Retinal pigment epithelial cell (primary cell): Measurements from ENCODE around the gene RAB11A.

Source experiments
- DNase-seq: peaks from one replicate; pipeline ENCODE4 v3.0.0-alpha.2; 2010; ENCODE audit warnings: low read depth
- H3K4me3 ChIP-seq: 2 replicates; pipeline ENCODE4 v1.5.1; 2011; ENCODE audit warnings: mild to moderate bottlenecking, low read length, control low read depth, moderate library complexity
- CTCF ChIP-seq: conservative IDR thresholded peaks from 2 replicates; pipeline ENCODE4 v1.5.1; 2011; ENCODE audit warnings: low read depth, low read length, control low read depth, inconsistent platforms

RAB11A gene

GRCh38 chr15:65887565-65887964, 18.3 kb downstream of the RAB11A start:
- DNase-seq = no peak
- TF ChIP-seq CTCF = no peak
- H3K4me3 ChIP-seq = no peak overlapping the region

- no peak overlapping the region for H3K4me3 ChIP-seq
- TF ChIP-seq CTCF = no peak
- no peak for DNase-seq
These were observed 19.7 kb downstream of the RAB11A start for GRCh38 chr15:65888981-65889380.

- H3K4me3 ChIP-seq = no peak overlapping the region
- DNase-seq = no peak
- no peak for TF ChIP-seq CTCF
These were observed 23.8 kb downstream of the RAB11A start for GRCh38 chr15:65893060-65893459.

GRCh38 chr15:65896236-65896635, 26.9 kb downstream of the RAB11A start:
- H3K4me3 ChIP-seq = no peak overlapping the region
- no peak for TF ChIP-seq CTCF
- no peak for DNase-seq

- no peak for TF ChIP-seq CTCF
- no peak overlapping the region for H3K4me3 ChIP-seq
- DNase-seq = no peak
These were observed 31.2 kb downstream of the RAB11A start for GRCh38 chr15:65900488-65900887.

GRCh38 chr15:65901336-65901735, 32.0 kb downstream of the RAB11A start:
- TF ChIP-seq CTCF = no peak
- H3K4me3 ChIP-seq = no peak overlapping the region
- DNase-seq = no peak

GRCh38 chr15:65901836-65902235, 32.5 kb downstream of the RAB11A start:
- TF ChIP-seq CTCF = no peak
- no peak overlapping the region for H3K4me3 ChIP-seq
- no peak for DNase-seq
